GM19193 (cell line): ENCODE data around the gene JKAMP.

ENCODE experiments used
- POLR2A ChIP-seq: IDR thresholded peaks from 4 replicates; pipeline ENCODE4 v1.6.1; 2011; ENCODE audit not compliant: insufficient read depth, insufficient read length; ENCODE audit errors: extremely low read depth

Gene JKAMP, protein sequence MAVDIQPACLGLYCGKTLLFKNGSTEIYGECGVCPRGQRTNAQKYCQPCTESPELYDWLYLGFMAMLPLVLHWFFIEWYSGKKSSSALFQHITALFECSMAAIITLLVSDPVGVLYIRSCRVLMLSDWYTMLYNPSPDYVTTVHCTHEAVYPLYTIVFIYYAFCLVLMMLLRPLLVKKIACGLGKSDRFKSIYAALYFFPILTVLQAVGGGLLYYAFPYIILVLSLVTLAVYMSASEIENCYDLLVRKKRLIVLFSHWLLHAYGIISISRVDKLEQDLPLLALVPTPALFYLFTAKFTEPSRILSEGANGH

DNA sequence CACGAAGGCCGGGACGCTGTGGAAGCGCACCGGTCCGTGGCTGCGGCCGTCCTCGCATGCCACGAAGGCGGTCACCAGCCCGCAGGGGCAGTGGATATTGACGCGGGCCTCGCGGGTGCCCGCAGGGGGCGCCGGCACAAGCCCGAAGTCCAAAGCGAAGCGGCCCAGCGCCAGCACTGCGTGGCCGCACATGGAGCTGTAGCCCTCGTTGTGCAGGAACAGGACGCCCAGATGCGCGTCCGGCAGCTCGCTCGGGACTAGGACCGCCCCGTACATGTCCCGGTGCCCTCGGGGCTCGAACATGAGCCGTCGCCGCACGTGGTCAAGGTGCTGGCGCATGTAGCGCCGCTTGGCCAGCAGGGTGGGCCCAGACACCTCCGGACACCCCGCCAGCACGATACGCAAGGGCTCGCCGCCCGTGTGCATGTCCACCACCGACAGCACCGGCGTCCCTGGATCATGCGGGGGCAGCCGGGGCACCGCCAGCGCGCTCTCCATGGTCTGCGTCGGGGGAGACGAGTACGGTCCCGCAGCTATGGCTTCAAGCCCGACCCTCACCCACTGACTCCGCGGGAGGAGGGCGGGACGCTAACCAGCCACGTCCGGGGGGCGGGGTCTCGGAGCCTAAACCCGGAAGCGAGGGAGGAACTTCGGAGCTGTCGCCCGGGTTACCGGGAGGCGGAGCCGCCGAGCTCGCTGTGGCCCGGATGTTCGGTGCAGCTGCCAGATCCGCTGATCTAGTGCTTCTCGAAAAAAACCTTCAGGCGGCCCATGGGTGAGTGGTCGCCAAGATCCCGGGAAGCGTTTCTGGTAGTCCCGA lies at the start of gene JKAMP, which contains the start of gene L3HYPDH:
JKAMP (plus strand) TSS at position 699 of the 820 bp plus-strand sequence; CDS start at position 772, 73 bp downstream.
L3HYPDH (minus strand) TSS at position 590 of the 820 bp plus-strand sequence; CDS start at position 498, 92 bp downstream.
- peak; percentile 90 for TF ChIP-seq POLR2A

DNA sequence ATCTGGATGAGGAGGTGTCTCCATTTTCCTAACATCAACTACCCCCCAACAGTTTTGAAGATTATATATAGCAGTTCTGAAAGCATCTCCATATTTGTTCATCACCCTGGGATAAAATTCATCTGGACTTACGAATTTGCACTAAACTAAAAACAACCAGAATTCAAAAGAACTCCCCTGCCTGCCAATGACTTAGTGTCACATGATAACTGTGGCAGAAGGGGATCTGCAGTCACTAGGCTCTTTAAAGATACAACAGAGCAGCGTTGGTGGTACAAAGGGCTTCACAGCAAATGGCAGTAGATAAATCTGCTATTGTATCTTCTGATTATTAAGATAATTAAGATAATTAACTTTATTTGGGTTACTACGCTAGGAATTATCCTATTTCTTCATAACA lies 49.2 kb upstream of the JKAMP start:
- no peak for TF ChIP-seq POLR2A

DNA sequence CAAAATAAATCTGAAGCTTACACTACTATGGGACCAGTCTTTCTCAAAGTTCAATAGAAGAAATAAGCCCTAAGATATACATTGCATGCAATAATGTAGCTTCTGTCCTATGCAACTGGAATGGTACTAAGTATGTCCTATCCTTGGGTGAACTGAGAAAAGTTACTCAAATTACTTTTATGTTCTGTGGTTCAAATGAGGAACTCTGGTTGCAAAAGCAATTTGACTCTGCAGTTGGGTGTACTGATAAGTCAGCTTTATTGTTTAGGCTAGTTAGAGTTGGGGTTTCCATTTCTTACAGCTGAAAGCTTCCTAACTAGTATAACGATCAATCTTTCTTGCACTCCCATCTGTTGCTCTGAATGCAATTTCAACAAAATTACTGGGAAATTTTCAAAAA lies 48.3 kb upstream of the JKAMP start:
- no peak for TF ChIP-seq POLR2A

DNA sequence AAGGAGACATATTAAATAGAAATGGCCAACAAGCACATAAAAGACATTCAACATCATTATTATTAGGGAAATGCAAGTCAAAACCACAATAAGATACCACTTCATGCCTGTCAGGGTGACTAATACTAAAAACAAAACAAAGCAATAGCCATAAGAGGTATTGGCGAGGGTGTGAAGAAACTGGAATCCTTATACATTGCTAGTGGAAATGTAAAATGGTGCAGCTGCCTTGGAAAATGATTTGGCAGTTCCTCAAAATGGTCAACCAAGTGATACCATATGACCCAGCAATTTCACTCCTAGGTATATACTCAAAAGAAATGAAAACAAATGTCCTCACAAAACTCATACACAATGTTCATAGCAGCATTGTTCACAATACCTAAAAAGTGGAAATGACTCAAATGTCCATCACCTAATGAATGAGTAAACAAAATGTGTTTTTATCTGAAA lies 46.1 kb upstream of the JKAMP start:
- no peak for TF ChIP-seq POLR2A

DNA sequence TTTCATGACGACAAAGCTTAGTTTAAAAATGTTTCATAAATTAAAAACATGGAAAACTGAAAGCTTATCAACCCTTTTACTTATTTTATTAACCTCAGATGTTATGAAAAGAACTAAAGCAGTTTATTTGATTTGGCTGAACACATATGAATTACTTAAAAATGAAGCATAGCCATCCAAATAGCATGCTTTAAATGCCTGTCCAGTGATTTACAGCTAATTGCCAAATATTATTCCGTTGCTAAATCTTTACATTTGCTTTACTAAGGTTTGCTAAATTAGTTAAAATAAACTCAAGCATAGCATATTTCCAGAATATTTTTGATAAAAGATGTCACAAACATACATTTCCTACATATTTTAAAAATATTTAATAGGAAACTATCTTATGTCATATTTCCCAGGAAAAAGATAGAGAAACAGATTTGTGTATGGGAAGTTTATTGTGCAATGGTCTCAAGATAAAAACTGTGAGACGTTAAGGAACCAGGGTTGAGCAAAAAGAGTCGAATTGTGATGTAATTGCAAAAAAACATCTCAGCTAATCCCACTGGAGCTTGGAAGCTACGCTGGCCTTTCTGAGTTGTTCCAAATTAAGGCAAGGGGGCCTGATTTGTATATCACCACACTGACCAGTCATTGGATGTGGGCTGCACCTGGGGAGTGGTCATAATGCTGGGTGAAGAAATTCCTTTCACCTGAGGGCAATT lies 44.9 kb upstream of the JKAMP start:
- TF ChIP-seq POLR2A, result no peak

DNA sequence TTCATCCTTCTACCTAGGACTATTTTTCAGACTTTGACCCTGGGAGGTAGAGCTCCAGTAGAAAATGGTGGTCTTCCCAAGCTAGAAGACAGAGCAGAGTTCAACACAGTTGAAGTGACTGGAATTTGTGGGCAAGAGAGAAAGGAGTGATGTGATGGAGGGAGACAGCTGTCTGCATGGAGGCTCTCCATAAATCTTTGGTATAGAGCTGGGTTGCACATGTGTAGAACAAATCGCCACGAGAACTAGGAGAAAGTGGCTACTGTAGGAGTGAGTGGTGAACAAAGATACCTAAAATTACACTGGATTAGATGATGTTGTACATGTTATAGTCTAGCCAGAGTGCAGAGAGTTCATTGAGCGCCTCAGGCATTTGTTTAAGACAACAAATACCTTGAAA lies 33.6 kb upstream of the JKAMP start:
- TF ChIP-seq POLR2A, result no peak

DNA sequence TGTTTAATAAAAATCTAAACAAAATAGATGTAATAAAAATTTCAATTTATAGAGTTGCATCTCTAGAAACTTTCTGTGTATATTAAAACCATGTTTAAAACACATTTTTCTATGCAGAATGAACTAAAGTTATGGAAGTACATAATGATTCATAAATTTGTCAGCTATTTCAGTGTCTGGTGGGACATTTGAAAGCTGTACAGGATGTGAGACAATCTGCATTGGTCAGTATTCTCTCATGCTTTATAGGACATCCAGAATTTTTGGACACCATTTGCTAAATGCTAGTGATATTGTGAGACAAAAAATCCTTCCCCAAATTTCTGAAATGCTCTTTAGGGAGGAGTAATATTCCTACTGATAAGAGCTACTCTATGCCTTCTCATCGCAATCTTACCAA lies 32.5 kb upstream of the JKAMP start:
- TF ChIP-seq POLR2A, result no peak

DNA sequence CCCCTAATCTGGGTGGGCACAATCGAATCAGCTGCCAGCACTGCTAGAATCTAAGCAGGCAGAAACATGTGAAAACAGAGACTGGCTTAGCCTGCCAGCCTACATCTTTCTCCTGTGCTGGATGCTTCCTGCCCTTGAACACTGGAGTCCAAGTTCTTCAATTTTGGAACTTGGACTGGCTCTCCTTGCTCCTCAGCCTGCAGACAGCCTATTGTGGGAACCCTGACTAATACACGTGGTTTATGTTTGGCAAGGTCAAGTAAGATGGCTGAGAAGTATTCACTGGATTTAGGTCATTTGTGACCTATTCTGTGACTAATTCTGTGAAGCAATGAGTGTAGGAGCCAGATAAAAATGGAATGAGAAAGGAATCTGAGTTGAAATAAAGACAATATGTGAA lies 30.2 kb upstream of the JKAMP start:
- TF ChIP-seq POLR2A, result no peak

DNA sequence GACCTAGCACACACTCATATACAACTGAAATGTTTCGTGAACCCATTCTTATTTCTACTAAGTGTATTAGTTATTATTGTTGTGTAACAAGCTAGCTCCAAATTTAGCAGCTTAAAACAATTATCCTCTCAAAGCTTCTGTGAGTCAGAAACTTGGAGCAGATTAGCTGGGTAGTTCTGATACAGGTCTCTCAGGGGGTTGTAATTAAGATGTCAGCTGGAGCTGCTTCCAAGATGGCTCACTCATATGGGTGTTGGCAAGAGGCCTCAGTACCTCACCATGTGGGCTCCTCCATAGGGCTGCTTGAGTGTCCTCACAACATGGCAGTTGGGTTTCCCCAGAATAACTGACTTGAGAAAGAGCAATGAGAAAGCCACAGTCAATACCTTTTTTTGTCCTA lies 28.9 kb upstream of the JKAMP start:
- no peak for TF ChIP-seq POLR2A

DNA sequence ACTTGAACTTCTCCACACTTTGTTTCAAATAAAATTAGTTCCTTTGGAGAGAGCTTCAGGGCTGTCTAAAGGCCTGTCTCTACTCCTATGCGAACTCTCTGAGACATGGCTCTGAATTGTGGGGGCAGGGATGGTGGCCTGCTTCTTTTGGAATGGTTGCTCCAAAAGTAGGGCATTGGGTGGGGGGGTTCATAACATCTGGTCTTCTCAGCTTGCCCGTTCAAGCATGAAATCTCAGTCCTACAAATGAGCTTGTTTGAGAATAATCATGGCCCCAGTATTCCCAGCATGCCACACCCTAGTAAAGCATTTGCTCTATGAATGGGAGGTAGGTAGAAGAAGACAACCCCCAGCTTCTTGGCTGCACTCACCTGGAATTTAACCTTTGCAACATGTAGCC lies 25.8 kb upstream of the JKAMP start:
- TF ChIP-seq POLR2A, result no peak

DNA sequence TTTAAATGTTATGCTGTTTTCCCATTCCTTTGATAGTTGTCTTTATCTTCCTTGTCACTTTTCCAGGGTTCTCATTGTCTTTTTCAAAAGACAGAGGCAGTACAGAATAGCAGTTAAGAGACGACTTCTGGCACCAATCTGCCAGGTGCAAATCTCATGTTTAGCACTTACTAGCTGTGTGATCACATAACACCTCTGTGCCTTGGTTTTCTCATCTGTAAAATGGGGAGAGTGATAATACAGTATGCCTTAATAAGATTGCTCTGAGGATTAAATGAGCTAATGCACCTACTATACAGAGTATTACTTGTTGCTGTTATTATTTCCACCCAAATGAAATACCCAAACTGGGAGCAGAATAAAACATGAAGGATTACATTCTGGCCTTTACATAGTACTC lies 23.9 kb upstream of the JKAMP start:
- TF ChIP-seq POLR2A, result no peak

DNA sequence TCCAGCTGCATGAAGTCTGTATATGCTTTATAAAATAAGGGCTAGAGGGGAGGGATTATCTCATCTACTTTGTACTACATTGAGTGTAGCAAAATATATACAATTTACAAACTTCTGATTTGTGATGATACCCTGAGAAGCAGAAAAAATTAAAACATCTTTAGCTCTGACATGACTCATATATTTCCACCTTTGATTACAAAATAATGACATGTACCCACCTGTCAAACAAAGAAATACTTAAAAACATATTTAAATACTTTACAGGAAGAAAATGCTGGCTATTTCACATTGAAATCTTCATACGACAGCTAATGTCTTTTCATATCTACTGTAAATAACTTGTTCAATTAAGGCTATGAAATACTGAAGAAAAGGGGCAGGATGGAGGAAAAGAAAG lies 22.4 kb upstream of the JKAMP start:
- no peak for TF ChIP-seq POLR2A

DNA sequence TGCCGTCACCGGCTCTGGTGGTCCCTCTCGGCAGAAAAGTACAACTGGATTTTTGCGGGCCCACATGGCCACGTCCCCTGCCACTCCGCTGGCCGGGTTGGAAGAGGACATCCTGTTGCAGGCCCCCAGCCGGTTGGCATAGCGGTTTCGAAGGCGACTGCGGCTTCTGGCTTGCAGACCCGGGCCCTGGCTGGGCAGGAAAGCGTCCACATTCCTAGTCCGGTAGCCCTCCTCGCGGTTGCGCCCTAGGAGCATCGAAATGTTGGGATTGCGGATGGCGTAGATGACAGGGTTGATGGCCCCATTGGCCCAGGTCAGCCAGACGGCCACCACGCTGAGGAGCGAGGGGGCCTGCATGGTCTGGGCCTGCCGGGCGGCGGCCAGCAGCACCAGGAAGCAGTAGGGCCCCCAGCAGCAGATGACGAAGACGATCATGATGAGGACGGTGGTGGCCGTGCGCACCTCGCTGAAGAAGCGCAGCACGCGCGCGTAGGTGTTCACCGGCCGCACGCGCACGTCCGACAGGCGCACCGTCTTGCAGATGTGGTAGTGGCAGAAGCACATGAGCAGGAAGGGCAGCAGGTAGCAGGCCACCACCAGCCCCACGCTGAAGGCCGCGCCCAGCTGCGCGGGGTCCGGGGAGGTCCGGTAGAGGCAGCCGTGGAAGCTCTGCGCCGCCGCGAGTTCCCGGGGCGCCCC lies 20.4 kb upstream of the JKAMP start:
- TF ChIP-seq POLR2A, result no peak

DNA sequence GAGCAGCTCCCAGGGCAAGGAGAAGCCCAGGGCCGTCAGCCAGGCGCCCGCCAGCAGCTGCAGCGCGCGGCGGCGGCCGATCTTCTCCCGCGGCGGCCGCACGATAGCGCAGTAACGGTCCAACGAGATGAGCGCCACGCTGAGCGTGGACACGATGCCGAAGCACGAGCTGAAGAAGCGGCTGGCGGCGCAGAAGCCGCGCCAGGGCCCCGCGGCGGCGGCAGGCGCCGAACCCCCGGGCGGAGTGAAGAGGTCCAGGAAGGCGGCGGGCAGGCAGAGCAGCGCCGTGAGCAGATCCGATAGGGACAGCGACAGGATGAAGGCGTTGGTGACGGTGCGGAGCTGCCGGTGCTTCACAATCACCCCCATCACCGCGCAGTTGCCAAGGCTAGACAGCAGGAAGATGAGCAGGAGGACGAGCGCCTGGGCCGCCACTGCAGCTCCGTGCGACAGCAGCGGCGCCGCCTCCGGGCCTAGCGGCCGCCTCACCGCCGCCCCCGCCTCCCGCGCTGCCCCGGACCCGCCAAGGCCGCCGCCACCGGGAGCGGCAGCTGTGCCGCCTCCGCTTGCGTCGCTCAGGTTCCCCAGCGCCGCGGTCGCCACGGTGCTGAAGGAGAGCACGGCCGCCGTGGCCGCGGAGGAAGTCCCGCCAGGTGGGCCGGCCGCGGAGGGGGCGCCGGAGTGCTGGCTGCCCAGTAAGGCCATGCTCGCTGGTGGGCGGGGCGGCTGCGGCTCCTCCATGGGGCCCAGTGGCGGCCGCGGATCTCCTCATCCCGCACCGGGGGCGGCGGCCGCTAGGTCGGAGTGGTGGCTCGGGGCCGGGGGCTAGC lies 19.6 kb upstream of the JKAMP start:
- no peak for TF ChIP-seq POLR2A
